A204.1 (cell line): ENCODE measurements around the gene RARRES2.
"Not testable (repeated sequence)": the region's sequence is repeated elsewhere in the genome, so short reads cannot be mapped to it uniquely, and the experiment has no call there.

Source experiments
- FAIRE-seq: peaks from 2 replicates; lab custom pipeline; 2012; peaks lifted over from hg19 to GRCh38; lab: Jason Lieb, UNC

The RARRES2 gene

DNA sequence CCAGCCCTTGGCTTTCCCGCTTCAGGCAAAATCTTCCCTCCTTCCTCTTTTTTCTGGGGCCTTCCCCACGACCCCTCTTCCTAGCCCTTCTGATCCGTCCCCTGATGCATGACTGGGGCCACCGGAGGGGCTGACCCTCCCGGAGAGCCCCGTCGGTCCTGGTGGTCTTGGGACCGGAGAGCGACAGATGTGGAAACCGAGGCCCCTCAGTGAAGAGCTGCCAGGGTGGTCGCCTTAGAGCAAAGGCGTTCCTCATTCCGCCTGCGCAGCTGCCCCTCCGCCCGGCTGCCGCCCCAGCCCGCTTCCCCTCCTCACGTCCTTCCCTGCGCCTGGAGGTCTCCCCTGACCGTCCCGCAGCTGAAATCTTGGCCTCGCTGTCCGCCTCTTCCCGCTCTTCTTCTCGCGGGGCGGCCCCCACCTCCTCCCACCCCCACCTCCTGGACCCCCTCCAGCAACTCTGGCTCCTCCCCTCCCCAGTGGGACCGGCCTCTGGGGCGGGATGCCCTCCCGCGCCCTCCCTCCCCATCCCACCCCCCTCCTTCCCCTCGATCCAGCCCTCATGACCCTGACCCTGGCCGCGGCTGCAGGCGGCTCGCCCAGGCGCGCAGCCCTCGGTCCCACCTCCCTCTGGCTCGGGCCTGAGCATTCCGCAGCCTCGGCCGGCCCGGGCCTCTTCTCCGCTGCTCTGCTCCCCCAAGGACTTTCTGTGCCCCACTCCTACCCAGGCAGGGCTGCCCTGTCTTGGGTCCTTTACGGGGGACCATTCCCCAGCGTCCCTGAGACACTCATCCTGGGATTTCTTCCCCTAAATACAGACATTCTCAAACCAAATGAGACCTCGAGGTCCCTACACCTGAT lies at the start of gene RARRES2:
Gene RARRES2 (minus strand): TSS at position 367 of the 858 bp plus-strand sequence. CDS start 1,020 bp downstream, outside the sequence.
- FAIRE-seq = no peak

DNA sequence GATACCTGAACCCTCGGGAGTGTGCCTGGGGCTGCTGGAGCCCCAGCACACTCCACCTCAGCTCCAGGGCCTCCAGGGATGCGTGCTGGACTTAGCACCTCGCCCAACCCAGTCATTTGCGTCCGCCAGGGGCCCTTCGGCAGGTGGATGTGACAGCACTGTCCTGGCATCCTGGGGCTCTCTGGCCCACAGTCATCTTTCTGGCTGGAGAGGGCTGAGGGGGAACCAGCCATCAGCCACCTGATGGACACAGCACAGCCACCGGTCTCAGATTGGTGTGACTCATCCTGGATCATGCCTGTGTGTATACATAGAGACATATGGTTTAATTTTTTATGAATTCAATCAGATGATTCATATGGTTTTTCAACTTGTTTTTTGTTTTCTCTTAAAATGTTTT lies 48.8 kb upstream of the RARRES2 start:
- no peak for FAIRE-seq

DNA sequence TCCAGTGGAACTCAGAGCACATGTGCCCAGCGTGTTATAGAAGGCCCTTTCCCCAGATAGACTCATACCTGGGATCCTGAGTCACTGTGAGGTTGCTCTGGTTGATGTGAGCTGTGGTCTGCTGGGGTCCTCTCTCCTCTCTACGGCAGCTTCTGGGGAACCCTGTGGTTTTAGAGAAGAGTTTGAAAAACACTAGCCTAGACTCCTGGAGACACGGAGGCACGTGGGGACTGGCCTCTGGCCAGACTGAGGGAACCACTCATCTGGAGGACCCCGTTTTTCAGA lies 48.0 kb upstream of the RARRES2 start:
- FAIRE-seq = no peak

DNA sequence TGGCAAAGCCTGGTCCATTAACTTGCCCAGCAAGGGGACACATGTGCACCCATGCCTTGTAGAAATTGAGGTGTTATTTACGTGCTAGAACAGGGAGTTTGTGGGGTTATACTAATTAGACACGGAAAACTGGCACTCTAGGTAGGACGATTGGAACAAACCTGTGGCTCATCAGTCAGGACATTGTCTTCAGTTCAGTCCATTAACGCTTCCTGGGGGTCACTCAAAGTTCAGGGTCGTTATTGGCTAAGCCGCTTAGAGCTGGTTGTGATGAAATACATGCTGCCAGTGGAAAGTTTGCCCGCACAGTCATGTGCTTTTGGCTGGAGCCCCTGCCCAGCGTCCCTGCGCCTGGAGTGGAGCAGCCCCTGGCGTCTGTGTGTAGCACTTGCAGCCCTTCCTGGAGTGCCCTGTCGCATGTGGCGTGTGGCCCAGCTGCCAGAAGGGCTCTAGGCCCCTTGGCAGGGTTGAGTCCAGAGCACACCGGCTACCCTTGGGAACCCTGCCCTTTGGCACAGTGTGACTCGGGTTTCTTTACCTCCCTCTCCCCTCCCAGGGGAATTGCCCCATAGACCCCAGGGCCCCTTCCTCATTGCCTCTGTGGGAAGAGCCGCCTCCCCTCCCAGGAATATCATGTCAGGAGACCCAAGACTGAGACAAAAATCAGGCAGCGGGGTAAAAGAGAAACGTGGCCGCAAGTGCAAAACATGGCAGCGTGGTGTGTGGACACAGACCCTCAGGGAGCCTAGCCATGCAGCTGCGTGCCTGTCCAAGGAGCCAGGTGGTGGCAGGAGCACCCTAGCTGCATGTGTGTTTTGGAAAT lies 47.5 kb upstream of the RARRES2 start:
- FAIRE-seq = no peak

DNA sequence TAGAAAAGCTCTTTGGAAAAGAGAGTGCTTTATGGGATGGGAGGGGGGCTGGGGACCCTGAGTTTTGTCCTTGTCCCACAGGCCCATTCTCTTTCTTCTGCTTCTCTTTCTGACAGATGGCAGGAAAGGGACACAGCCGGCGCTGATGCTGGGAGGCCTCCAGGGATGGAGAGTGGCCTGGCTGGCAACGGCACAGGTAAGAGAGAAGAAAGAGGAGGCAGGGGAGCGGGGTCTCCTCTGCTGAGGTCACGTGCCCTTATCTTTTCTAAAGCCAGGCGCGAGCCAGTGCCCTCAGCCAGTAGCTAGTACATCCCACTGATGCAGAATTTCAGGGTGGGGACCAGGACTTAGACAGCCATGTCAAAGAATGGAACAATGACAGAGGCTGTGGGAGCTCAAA lies 46.9 kb upstream of the RARRES2 start:
- FAIRE-seq = no peak

DNA sequence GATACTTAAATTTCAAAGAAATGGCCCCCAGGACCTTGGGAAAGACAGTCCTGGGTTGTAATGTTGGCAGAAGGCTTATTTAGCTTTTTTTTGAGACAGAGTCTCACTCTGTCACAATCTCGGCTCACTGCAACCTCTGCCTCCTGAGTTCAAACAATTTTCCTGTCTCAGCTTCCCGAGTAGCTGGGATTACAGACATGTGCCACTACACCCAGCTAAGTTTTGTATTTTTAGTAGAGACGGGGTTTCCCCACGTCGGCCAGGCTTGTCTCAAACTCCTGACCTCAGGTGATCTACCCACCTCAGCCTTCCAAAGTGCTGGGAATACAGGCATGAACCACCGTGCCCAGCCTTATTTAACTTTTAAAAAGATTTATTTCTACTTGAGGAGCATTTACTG lies 44.5 kb upstream of the RARRES2 start:
- not testable (repeated sequence) for FAIRE-seq

DNA sequence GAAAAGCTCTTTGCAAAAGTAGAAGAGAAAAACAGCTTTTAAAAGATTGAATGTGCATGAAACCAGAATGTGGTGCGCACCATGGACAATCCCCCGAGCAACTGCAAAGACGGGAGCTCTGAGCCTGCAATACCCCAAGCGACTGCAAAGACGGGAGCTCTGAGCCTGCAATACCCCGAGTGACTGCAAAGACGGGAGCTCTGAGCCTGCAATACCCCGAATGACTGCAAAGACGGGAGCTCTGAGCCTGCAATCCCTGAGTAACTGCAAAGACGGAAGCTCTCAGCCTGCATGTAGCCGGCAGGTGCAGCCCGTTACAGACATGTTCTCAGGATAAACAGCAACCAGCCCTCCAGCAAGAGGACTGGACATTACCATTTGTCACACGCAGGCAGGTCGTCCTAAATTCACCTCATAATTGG lies 43.9 kb upstream of the RARRES2 start:
- FAIRE-seq = no peak

DNA sequence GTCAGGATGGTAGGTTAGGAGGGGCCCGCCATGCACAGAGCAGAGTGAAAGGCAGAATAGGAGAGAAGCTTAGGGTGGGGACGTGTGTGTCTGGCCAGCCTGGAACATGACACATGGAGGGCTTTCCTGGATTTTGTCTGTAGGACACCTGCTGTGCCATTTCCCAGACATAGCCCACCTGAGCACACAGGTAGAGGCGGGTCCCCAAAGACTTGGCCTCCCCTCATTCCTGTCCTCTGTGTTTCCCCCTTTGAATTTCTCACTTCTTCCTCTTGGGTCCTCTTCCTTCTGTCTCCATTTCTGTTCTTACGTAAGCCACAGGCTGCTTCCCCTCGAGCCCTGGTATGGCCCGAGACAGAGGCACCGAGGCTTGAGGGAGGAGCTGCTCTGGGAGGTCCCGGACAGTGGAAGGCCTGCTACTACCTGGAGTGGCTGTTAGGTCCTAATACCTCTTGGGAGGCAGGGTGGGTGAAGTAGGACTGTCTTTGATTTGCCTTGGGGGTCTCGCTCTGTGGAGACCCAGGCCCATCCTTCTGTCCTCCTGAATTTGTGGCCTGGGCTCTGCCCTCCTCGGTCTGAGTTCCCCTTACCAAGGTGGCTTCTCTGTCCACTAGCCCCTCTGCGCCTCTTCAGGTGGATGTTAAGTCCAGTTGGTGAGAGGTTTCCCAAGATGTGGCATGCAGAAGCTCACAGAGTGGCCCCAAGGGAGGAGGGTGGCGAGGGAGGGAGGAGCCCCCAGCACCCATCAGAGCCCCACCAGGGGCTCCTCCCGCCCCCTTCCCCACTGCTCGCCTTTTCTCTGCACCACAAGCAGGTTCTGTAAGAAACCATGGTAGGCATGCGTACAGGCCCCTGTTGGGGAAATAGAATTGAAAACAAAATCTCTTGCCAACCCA lies 43.2 kb upstream of the RARRES2 start:
- FAIRE-seq = no peak

DNA sequence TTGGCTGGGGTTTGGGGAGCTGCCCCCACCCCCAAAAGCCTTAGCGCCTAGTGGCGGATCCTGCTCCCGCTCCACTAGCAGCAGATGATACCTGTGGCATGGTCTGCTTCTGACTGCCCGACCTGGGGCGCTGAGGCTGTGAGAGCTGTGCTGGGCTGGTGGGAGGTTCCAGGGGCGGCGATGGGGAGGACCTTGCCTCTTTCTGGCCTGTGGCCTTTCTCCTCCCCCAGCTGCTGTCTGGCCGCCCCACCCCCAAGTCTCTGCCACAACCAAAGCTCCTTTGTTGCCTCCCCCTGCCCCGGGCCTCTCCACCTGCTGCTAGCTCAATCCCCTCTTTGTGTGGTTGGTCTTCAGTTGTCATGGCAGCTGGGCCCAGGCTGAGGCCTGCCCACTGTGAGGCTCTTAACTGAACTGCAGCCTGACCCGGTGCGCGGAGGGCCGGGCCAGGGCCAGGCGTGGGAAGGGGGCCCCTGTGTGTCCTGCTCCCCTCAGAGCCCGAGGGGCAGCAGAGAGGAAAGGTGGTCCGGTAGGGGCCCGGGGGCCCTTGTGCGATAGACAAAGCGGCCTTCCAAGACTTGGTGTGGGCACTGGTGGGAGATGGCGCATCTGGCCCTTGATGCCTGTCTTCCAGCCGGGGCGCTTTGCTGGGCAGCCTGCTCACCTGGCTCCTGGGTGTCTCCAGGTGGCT lies 42.4 kb upstream of the RARRES2 start:
- FAIRE-seq = no peak

DNA sequence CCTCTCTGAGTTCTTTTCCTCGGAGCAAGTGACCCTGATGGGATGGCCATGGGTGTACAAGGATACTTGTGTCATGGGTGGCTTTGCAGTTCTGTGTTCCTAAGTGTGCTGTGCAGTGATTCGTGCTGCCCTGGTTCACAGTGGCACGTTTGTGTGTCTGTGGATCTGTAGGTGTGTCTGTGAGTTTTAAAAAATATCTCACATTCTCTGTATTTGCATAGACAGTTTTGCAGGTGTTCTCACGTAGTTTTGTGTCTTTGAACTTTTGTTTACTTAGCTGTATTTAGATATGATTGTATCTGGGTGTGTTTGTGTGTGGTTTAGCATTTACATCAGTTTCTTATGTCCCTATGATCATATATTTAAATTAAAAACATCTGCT lies 41.4 kb upstream of the RARRES2 start:
- no peak for FAIRE-seq

DNA sequence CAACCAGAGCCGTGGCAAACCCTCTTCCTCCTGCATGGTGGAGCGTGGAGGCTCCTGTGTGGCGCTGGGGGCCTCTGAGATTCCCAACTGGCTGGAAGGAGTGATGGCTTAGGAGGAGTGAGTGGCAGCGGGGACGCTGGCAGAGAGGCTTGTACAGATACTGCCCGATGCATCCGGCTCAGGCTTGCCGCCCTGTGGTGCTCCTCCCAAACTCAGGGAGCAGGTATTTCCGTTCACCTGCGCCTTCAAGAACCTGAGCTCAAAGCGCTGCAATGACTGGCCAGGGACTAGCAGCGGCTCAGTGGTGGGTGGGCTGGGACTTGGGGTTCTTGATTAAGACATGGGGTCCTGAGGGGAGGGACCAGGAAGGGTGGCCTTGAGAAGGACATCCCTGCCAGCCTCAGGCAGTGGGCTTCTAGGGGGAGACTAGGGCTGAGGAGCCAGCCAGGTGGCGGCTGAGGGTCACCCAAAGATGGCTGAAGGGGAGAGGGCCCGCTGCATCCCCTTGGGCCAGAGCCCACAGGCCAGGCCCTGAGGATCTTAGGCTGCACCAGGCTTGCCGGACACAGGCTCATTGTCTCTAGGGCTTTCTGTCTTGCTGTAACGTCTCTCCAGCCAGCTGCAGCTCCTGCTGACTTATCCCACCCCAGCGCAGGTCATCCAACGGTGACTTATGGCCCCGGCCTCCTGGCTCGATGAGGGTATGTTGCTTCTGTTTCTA lies 40.9 kb upstream of the RARRES2 start:
- FAIRE-seq = no peak

DNA sequence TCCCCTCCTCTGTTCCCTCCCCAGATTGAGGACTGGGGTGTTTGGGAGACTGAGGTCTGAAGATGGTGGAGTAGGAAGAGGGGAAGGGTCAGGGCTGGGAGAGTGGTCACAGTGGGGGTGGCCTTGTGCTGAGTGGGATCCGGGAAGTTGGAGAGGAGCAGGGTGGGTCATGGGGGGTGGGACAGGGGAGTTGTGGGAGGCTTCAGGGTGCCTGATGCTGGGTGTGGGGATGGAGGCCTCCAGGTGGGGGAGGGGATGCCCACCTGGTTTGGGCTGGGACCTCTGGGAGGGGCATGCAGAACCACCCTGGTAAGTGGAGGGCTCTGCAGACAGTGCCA lies 40.3 kb upstream of the RARRES2 start:
- FAIRE-seq = no peak

DNA sequence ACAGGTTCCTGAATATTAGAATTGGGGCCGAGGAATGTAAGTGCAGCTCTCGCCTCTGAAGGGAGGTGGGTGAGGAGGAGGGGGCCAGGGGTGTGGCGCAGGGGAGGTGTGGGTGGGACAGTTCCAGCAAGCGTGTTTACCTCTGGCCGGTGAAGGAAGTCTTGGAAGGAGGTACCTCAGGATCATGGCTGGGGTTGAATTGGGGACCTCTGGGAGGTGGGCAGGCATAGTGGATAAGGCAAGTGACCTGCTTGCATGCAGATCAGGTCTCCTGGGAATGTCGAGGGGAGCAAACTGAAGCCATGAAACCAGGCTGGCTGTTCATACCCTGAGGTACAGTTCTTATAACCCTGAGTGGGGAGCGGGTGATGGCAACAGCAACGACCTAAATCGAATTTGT lies 39.7 kb upstream of the RARRES2 start:
- no peak for FAIRE-seq

DNA sequence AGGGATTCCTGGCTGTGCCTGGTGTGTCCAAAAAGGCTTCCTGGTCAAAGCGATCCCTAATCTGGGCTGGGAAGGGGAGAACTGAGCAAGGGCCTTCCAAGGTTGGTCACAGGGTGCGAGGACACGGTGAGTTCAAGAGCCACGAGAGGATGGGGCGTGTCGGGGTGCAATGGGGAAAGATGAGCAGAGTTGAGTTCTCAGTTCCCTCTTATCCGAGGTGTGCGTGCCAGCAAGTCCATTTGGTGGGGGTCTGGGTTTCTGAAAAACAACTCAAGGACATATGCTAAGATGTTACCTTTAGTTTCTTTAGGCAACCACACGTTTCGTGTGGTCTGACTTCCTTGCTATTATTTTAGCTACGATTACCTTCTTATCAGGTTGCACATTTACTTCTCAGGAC lies 39.0 kb upstream of the RARRES2 start:
- FAIRE-seq = no peak

DNA sequence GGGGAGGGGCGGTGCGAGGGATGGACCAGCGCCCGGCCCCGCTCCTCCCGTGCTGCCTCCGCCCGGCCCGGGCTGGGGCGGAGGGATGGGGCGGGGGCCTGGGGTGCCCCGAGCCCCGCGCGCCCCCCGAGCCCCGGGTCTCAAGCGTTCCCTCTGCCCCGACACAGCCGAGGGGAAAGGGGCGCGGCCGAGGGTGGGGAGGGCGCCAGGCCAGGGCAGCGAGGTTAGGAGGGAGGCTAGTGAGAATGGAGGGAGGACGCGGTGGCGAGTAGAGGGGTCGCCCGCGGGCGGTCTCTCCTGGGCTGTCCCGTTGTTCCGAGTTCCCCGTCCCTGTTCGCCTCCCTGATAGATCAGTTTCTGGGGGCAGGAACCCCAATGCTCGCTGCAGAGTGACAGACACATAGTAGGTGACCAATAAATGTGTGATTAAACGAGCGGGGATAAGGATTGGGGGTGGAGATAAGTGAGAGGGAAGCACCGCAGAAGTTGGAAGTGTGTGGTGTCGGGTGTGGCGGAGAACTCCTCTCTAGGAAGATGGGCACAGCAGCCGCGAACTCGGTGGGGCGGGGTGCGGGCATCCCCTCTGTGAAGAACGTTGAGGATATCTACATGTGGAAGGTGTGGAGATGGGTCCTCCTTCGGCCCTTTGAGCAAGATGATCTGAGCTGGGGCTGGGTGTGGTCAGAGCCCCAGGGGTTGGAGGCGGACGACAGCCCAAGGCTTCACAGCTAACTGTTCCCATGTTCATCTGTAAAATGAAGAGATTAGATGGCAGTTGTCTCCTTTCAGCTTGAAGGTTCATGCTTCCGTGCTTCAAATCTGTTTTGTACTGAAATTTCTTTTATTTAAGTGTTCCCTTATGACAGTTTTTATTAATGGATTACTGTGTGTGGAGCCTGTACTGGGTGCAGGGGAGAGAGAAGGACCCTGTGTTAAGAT lies 38.3 kb upstream of the RARRES2 start:
- no peak for FAIRE-seq

DNA sequence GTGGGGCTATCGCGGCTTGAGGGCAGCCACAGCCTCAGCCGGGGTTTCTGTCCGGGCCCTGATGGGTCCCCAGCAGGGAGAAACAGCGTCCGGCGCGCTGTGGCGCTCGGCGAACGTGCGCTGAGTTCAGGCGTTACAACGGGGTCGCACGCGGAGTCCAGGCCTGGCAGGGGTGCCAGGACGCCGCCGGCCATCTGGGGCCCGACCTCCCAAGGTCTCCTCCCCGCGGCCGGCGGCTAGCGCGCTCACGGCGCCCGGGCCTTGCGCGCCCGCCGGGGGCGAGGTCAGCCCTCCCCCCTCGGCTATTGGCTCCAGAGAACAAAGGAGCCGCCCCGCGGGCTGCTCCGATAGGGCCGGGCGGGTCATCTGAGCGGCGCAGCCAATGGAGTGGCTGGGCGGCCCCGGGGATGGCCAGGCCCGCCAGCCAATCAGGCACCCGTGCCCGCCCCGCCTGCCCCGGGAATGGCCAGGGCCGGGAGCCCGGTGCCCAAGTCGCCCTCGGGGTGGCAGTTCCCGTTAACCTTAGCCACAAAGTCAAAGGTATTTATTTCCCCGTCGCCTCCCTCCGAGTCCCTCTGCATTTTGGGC lies 37.5 kb upstream of the RARRES2 start, which contains the start of gene ZNF775:
Gene ZNF775 (plus strand): TSS at position 478 of the 588 bp plus-strand sequence. CDS start 9,141 bp downstream, outside the sequence.
- no peak for FAIRE-seq

DNA sequence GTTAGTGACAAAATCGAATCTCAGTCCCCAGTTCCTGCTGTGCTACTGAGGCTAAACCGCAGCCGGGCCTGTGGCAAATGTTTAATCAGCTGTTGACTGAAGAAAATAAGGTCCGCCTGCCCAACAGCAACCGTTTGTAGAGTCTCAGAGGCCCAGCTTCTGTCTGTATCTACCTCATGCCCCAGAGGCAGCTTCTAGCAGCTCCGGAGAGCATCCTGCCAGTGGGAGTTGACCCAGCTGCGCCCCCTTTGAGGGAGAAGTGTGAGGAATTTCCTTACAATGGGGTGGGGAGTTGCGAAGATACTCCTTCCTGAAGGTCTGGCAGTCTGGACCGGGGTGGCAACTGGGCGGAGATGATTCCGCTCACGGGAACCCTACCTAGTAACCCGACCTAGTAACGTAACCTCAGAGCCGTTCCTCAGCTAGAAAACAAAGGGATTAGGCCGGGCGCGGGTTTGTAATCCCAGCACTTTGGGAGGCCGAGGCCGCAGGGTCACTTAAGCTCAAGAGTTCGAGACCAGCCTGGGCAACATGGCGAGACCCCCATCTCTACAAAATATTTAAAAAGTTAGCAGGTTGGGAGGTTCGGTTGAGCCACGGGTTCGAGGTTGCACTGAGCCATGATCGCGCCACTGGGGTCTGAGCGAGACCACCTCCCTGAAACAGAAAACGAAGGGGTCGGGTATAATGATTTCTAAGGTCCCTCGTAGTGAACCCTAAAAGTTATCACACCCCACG lies 36.9 kb upstream of the RARRES2 start:
- FAIRE-seq = no peak

DNA sequence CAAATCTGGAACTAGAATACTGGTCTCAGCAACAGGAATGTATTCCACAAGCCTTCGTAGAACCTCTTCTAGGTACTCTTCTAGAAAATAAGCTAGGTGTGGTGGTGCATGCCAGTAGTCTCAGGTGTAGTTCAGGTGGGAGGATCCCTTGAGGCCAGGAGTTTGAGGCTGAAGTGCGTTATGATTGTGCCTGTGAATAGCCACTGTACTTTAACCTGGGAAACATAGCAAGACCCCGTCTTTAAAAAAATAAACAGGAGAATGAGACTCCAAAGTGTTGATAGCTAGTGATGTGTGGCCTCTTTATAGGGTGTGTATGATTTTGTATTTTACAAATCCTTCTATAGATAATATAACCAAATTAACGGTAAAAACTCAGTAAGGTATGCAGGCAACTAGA lies 36.2 kb upstream of the RARRES2 start:
- FAIRE-seq = no peak

DNA sequence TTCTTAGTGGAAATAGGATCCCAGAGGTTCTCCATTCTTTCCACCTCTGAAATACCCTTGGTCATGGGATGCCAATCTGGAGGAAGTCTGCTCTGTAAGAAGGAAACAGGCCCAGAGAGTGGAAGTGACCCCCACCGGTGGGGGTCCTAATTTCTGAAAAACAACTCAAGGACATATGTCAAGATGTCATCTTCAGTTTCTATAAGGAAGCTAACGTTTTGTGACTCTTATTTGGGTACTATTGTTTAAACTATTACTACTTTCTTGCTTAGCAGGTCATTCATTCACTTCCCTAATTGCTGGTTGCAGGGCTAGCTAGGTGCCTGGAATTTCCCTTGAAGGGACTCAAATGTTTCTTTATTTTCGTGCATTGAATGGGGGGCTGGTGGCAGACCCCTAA lies 35.8 kb upstream of the RARRES2 start:
- no peak for FAIRE-seq
